K562 (cell line): ENCODE results near the gene ATP2A2. TPM values are rescaled to one million over a fixed set of nuclear protein-coding genes. Genes with fewer than 3 reads are reported as not detected.

Experiments used
- ATAC-seq: fragments of 200-7000 bp; cut with Tn5 transposase; 3 replicates; pipeline ENCODE4 v1.9.1; 2020; ENCODE audit warnings: moderate library complexity
- BruUV-seq: library from RNA; stranded (reverse); fragments of 400-500 nt; replicated peaks from 2 replicates; lab custom pipeline; 2021; lab: Mats Ljungman, UMichigan
- CTCF ChIA-PET: fragments of 300-600 bp; formaldehyde crosslinking; extraction: SDS; loops from one replicate; lab custom pipeline; 2021; ENCODE audit warnings: low intra/inter-chr PET ratio; lab: Yijun Ruan, JAX
- POLR2A ChIA-PET: fragments of 300-600, 350-650 bp; sonication (Branson Sonifier 250); formaldehyde crosslinking; extraction: SDS; loops from one replicate; lab custom pipeline; 2021; ENCODE audit warnings: antibody characterized with exemption, inconsistent platforms; lab: Yijun Ruan, JAX
- DNase-seq, 4 experiments: peaks; one replicate each; pipeline versions ENCODE4 v3.0.0 to v3.0.0-alpha.2; 2011 to 2018; ENCODE audit warnings: low spot score in 3 of 4, mixed read lengths in 3 of 4; ENCODE audit errors: extremely low read depth in 1 of 4
- FAIRE-seq: peaks from 2 replicates; lab custom pipeline; 2011; peaks lifted over from hg19 to GRCh38; lab: Jason Lieb, UNC
- H2AFZ ChIP-seq: 2 replicates; pipeline ENCODE4 v1.6.0; 2011; ENCODE audit warnings: low read depth, low read length, control low read depth, inconsistent platforms
- H3K27ac ChIP-seq: fragments of 200-600 bp; 3 replicates; pipeline ENCODE4 v1.8.0; 2011; ENCODE audit warnings: low read depth, mild to moderate bottlenecking, control low read depth, inconsistent platforms, low read length, moderate library complexity, mixed read lengths; ENCODE audit errors: extremely low read depth
- H3K27me3 ChIP-seq, 2 experiments: fragments of 300-600 bp in 1 of 2; 2 replicates in 1 of 2; 3 replicates in 1 of 2; pipeline versions ENCODE4 v1.6.0 to v1.8.0; 2011; ENCODE audit warnings: inconsistent platforms in 2 of 2, low read length in 2 of 2, mild to moderate bottlenecking in 1 of 2, mixed read lengths in 1 of 2, moderate library complexity in 1 of 2; ENCODE audit not compliant: control insufficient read depth in 2 of 2, insufficient read depth in 2 of 2
- H3K36me3 ChIP-seq: fragments of 300-600 bp; 3 replicates; pipeline ENCODE4 v1.8.0; 2011; ENCODE audit warnings: mild to moderate bottlenecking, low read length, inconsistent platforms; ENCODE audit not compliant: control insufficient read depth, insufficient read depth
- H3K4me1 ChIP-seq, 2 experiments: fragments of 200-600 bp in 1 of 2; replicated peaks in 1 of 2; 2 replicates in 1 of 2; 3 replicates in 1 of 2; pipeline versions ENCODE4 v1.5.1 to v1.8.0; 2011; ENCODE audit warnings: inconsistent platforms in 2 of 2, low read length in 2 of 2, mild to moderate bottlenecking in 1 of 2, mixed read lengths in 1 of 2, moderate library complexity in 1 of 2; ENCODE audit not compliant: control insufficient read depth in 2 of 2, insufficient read depth in 2 of 2
- H3K4me2 ChIP-seq: 2 replicates; pipeline ENCODE4 v1.6.1; 2011; ENCODE audit warnings: low read length, control low read depth, inconsistent platforms, mixed read lengths; ENCODE audit not compliant: insufficient read depth
- H3K4me3 ChIP-seq: fragments of 200-600 bp; sonication (generic), shearing (Covaris generic); 2 replicates; pipeline ENCODE4 v1.5.1; 2016; ENCODE audit warnings: control low read depth, inconsistent platforms
- H3K79me2 ChIP-seq: fragments of 200-600 bp; 3 replicates; pipeline ENCODE4 v1.8.0; 2011; ENCODE audit warnings: low read length, inconsistent platforms; ENCODE audit not compliant: control insufficient read depth, insufficient read depth
- H3K9ac ChIP-seq, 2 experiments: 2 replicates each; pipeline versions ENCODE4 v1.6.0 to v1.6.1; 2011; ENCODE audit warnings: low read depth in 2 of 2, low read length in 2 of 2, control low read depth in 1 of 2, inconsistent platforms in 1 of 2, mild to moderate bottlenecking in 1 of 2, mixed read lengths in 1 of 2; ENCODE audit not compliant: insufficient read depth in 1 of 2
- H3K9me1 ChIP-seq: one replicate; pipeline ENCODE4 v1.6.0; 2011; ENCODE audit warnings: inconsistent platforms, mild to moderate bottlenecking, low read length, moderate library complexity; ENCODE audit not compliant: control insufficient read depth, insufficient read depth
- H3K9me3 ChIP-seq: replicated peaks from 2 replicates; pipeline ENCODE4 v1.5.1; 2011; ENCODE audit warnings: low read depth, low read length, inconsistent platforms; ENCODE audit not compliant: control insufficient read depth, insufficient read depth
- H4K20me1 ChIP-seq: replicated peaks from 2 replicates; pipeline ENCODE4 v1.6.1; 2011; ENCODE audit warnings: low read length, inconsistent platforms, mixed read lengths; ENCODE audit not compliant: control insufficient read depth, insufficient read depth
- GATAD2B ChIP-seq: fragments of 450-650 bp; IDR thresholded peaks from 2 replicates; pipeline ENCODE4 v1.6.1; 2017; ENCODE audit warnings: mild to moderate bottlenecking, borderline replicate concordance
- KLF6 ChIP-seq: fragments of 250-450 bp; sonication (Bioruptor Pico); IDR thresholded peaks from 2 replicates; pipeline ENCODE4 v1.4.0; 2020; ENCODE audit warnings: mild to moderate bottlenecking, moderate library complexity, borderline replicate concordance
- SIRT6 ChIP-seq: IDR thresholded peaks from one replicate; pipeline ENCODE4 v1.6.1; 2012; ENCODE audit warnings: low read depth, mild to moderate bottlenecking, control low read depth, inconsistent platforms, low read length, moderate library complexity
- TRIM25 ChIP-seq: fragments of 450-650 bp; IDR thresholded peaks from 2 replicates; pipeline ENCODE4 v1.7.0; 2016; ENCODE audit warnings: borderline replicate concordance
- WGBS: fragments of 100-300 bp; shearing (Covaris generic); methylation state at CpG from one replicate; pipeline ENCODE4 v1.1.6; 2016; ENCODE audit warnings: low coverage, mixed read lengths; ENCODE audit not compliant: insufficient coverage; ENCODE audit errors: missing lambda C conversion rate; 5-methylcytosine and 5-hydroxymethylcytosine counted together
- in situ Hi-C: fragments of 300-500 bp; cut with MboI; formaldehyde crosslinking; loops from 4 replicates; pipeline ENCODE4 v1.15.0; 2018; ENCODE audit warnings: inconsistent platforms, mixed read lengths
- intact Hi-C: fragments of 100-400 bp; cut with micrococcal nuclease; formaldehyde crosslinking; loops from 2 replicates; pipeline ENCODE4 v1.14.2; 2022
- polyA plus RNA-seq, 8 experiments: library from polyadenylated mRNA; depleted of rRNA in 4 of 8; stranded (reverse) in 5 of 8; unstranded in 3 of 8; fragments of >200 nt; fragmentation: Nextera tagmentation in 2 of 8; fragmentation: Illumina TruSeq in 1 of 8; extraction: Ambion mirVana in 2 of 8; extraction: Trizol in 1 of 8; gene quantifications; 2 replicates each; pipeline versions ENCODE4 v1.2.1 to v1.2.3, GENCODE V29; 2011 to 2014; ENCODE audit warnings: inconsistent platforms in 1 of 8, missing spikeins in 1 of 8
- total RNA-seq, 7 experiments: library from RNA; depleted of rRNA in 6 of 7; stranded (reverse); fragments of >200 nt in 6 of 7; fragmentation: Illumina TruSeq in 2 of 7; extraction: Trizol in 2 of 7; gene quantifications; 2 replicates each; pipeline versions ENCODE4 v1.2.1 to v1.2.3, GENCODE V29; 2011 to 2021; ENCODE audit warnings: low replicate concordance in 1 of 7
- TF ChIP-seq, protein P1 (sequence below): fragments of 250-450 bp; sonication (Bioruptor Pico); IDR thresholded peaks from 2 replicates; pipeline ENCODE4 v1.5.0; 2021; ENCODE audit warnings: mild to moderate bottlenecking, moderate library complexity

Gene ATP2A2
- total and polyA plus RNA-seq, 9 of the 15 experiments (the other 6 are each of a cell fraction or from before 2014, with no cell fraction given): 5.2 to 205 (median 51.6) TPM

- WGBS: 78% methylated on average over 3 of the region's 3 CpGs
- FAIRE-seq: no peak
- peaks cover 8 to 21% of the 10 kb centered on the region in 2 experiments; a peak in 4 of 5 replicates for H3K4me1 ChIP-seq
- H3K36me3 ChIP-seq: peaks cover 36% of the 10 kb centered on the region; the same call in 2 of the 3 replicates
- no peak overlapping the region for H2AFZ ChIP-seq
- no peaks in the 10 kb centered on the region for H3K9me1 ChIP-seq
- no peaks in the 10 kb centered on the region for H3K27me3 ChIP-seq
- no peaks in the 10 kb centered on the region for H3K79me2 ChIP-seq
- H4K20me1 ChIP-seq: peaks cover 11% of the 10 kb centered on the region; the same call in 1 of the 2 replicates
- intact Hi-C loops (loop anchor here (10.0 kb wide), 1 partner anchor 248 kb away; no protein-coding TSS in a partner anchor), in situ Hi-C loops (no loop called here)
- no peak overlapping the region for H3K4me3 ChIP-seq
- H3K9ac ChIP-seq: no peak overlapping the region
- no peak overlapping the region for H3K4me2 ChIP-seq
- no peak for ATAC-seq
- no peaks in the 10 kb centered on the region for H3K9me3 ChIP-seq
- BruUV-seq: no TSS peak
- no peak for DNase-seq
- POLR2A ChIA-PET: interaction anchor here (0.6 to 1.7 kb wide), 11 partner anchors 10 to 461 kb away, joined by 3 to 10 read pairs (median 3); no protein-coding TSS in a partner anchor
- peak overlapping the region; percentile 37; the same call in 1 of the 3 replicates for H3K27ac ChIP-seq
- TF ChIP-seq KLF6 (CRISPR knock-in tag) (no peak), TRIM25 (no peak), SIRT6 (no peak), GATAD2B (no peak)
- TF ChIP-seq, protein P1, sequence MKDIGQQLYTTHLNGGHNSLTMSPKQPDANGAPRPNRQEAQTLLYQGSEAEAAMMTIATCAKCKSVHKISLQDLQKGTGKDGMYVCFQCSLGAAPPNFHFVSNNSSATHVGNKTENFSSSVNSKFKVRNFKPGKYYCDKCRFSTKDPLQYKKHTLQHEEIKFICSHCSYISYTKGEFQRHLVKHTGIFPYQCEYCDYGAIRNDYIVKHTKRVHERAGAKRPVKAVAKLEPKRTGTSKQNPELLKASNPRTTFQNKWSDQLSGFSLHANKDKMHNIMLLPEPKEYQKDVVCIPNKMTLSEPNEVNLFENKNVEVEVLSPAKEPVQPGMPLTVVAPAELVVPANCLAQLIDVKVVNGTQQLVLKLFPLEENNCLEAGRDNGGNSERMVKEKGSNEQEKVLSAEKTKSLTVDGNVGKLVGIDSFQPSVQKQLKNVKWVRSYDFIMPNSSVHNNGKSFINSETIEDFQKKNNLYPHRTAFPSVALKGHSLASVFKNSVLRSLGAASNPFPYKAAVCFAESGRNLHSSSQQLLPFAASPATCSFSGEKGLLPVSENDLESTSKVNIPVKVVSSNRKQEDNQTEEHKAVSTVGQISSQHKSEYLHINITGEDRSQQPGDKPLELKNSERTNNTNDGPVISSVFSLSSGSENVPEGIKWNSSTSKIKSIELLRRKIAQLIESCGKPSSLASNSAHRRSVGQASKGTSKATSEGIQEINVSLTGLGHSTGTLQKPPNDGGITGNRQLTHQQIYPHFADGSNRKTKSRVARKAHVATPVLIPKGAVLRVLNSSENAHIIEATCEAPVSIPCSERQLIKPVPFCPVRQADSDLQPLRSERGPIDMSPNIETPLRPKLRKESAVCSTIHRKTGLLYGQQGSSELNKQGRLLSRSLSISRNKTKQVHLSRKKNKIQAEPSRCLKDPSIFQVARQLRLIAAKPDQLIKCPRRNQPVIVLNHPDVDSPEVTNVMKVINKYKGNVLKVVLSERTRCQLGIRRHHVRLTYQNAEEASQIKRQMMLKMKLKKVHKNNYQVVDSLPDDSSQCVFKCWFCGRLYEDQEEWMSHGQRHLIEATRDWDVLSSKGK (CRISPR knock-in tag): no peak
- CTCF ChIA-PET: interaction anchor here (0.7 kb wide), 1 partner anchor 217 kb away, joined by 3 read pairs; no protein-coding TSS in a partner anchor
Measured at GRCh38 chr12:110352401-110352800, 71.4 kb downstream of the ATP2A2 start.
